CD8-positive, alpha-beta memory T cell (primary cell): ENCODE results near the gene ITSN1. TPM values are rescaled to one million over a fixed set of nuclear protein-coding genes. Genes with fewer than 3 reads are reported as not detected.

Experiments used
- CTCF ChIA-PET: fragments of 350-600 bp; sonication (Branson Sonifier 250); formaldehyde crosslinking; loops from one replicate; lab custom pipeline; 2021; ENCODE audit warnings: antibody characterized with exemption; lab: Charles Lee
- POLR2A ChIA-PET: fragments of 350-600 bp; sonication (Branson Sonifier 250); formaldehyde crosslinking; loops from one replicate; lab custom pipeline; 2021; ENCODE audit warnings: antibody characterized with exemption; lab: Charles Lee
- DNase-seq, 5 donors: peaks; one replicate each; pipeline versions ENCODE4 v3.0.0 to v3.0.0-alpha.2; 2020 to 2022; ENCODE audit warnings: mixed read lengths in 1 of 5
- H3K27ac ChIP-seq: one replicate; pipeline ENCODE4 v1.7.0; 2013; ENCODE audit warnings: low read depth, mild to moderate bottlenecking, low read length, moderate library complexity
- H3K27me3 ChIP-seq: 2 replicates; pipeline ENCODE4 v1.7.0; 2013; ENCODE audit warnings: low read length, mild to moderate bottlenecking; ENCODE audit not compliant: insufficient read depth, poor library complexity, severe bottlenecking
- H3K36me3 ChIP-seq: 2 replicates; pipeline ENCODE4 v1.7.0; 2013; ENCODE audit warnings: mild to moderate bottlenecking, low read length, moderate library complexity; ENCODE audit not compliant: insufficient read depth
- H3K4me1 ChIP-seq: 2 replicates; pipeline ENCODE4 v1.7.0; 2013; ENCODE audit warnings: mild to moderate bottlenecking, low read length, moderate library complexity; ENCODE audit not compliant: insufficient read depth
- H3K4me3 ChIP-seq: 2 replicates; pipeline ENCODE4 v1.7.0; 2013; ENCODE audit warnings: mild to moderate bottlenecking, low read length
- H3K9me3 ChIP-seq: 2 replicates; pipeline ENCODE4 v1.7.0; 2013; ENCODE audit warnings: mild to moderate bottlenecking, low read length
- H3K27ac Mint-ChIP-seq, 8 donors: one replicate each; pipeline ENCODE4 v1.8.0; 2020 to 2021; ENCODE audit warnings: mixed read lengths in 8 of 8, mild to moderate bottlenecking in 6 of 8, inconsistent platforms in 3 of 8, moderate library complexity in 3 of 8
- H3K27me3 Mint-ChIP-seq, 2 donors: one replicate each; pipeline ENCODE4 v1.8.0; 2020 to 2021; ENCODE audit warnings: mixed read lengths in 2 of 2, mild to moderate bottlenecking in 1 of 2, moderate library complexity in 1 of 2
- H3K36me3 Mint-ChIP-seq, 3 donors: one replicate each; pipeline ENCODE4 v1.8.0; 2020 to 2021; ENCODE audit warnings: mixed read lengths in 3 of 3, inconsistent platforms in 1 of 3, mild to moderate bottlenecking in 1 of 3
- H3K4me1 Mint-ChIP-seq, 3 donors: one replicate each; pipeline ENCODE4 v1.8.0; 2020 to 2021; ENCODE audit warnings: mixed read lengths in 3 of 3, inconsistent platforms in 1 of 3, mild to moderate bottlenecking in 1 of 3
- H3K4me3 Mint-ChIP-seq, 7 donors: one replicate each; pipeline ENCODE4 v1.8.0; 2020 to 2021; ENCODE audit warnings: mixed read lengths in 7 of 7, mild to moderate bottlenecking in 6 of 7, moderate library complexity in 4 of 7, inconsistent platforms in 2 of 7
- H3K9me3 Mint-ChIP-seq, 5 donors: one replicate each; pipeline ENCODE4 v1.8.0; 2020 to 2022; ENCODE audit warnings: mixed read lengths in 5 of 5, mild to moderate bottlenecking in 3 of 5, moderate library complexity in 2 of 5, inconsistent platforms in 1 of 5
- polyA plus RNA-seq: library from polyadenylated mRNA; unstranded; fragments of 300-500 nt; fragmentation: Illumina TruSeq; gene quantifications from one replicate; pipeline ENCODE4 v1.2.3, GENCODE V29; 2021
- total RNA-seq, 2 experiments: library from RNA; stranded (reverse); gene quantifications; one replicate each; pipeline ENCODE4 v1.2.3, GENCODE V29; 2021

ITSN1 gene
- total and polyA plus RNA-seq, 3 experiments from 2014 or later: 2.7 to 5.5 (median 4.9) TPM

DNA sequence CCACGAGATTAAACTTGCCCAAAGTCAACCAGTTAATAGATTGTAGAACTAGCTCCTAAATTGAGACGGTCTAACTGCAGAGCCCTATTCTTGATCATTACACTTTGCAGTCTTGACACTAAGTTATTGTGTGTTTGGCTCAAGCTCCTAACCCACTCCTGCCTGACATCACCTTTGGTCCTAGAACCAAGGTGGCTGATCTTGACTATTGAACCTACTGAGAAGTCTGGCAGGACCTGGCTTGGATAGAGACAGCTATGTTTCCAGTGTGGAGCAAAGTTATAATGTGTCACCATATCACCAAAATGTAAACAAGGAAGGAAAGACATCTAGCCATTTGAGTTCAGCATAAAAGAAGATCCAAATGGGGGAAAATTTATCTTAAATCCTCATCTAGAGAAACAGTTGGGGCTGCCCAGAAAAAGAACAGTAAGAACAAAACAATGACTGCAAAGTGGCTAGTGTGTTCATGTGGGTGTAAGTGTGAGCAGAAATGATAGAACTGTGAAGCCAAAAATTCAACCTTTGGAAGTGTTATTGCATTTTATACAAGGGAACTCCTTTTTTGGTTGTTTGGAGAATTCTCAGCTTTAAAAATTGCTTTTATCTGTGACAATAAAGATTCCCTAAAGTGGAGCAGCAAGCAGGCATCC is 166.5 kb downstream of the ITSN1 start:
- Histone ChIP-seq H3K4me1 (no peaks in the 10 kb centered on the region), H3K36me3 (no peaks in the 10 kb centered on the region), H3K27ac (no peak overlapping the region), H3K9me3 (no peaks in the 10 kb centered on the region), H3K27me3 (no peaks in the 10 kb centered on the region), H3K4me3 (no peak overlapping the region)
- Mint-ChIP-seq H3K36me3 (no peaks in the 10 kb centered on the region), H3K27ac (no peak overlapping the region), H3K27me3 (no peaks in the 10 kb centered on the region), H3K4me1 (no peaks in the 10 kb centered on the region), H3K9me3 (no peaks in the 10 kb centered on the region), H3K4me3 (no peak overlapping the region)
- ChIA-PET POLR2A (no interaction called here), CTCF (no interaction called here)
- DNase-seq: no peak

DNA sequence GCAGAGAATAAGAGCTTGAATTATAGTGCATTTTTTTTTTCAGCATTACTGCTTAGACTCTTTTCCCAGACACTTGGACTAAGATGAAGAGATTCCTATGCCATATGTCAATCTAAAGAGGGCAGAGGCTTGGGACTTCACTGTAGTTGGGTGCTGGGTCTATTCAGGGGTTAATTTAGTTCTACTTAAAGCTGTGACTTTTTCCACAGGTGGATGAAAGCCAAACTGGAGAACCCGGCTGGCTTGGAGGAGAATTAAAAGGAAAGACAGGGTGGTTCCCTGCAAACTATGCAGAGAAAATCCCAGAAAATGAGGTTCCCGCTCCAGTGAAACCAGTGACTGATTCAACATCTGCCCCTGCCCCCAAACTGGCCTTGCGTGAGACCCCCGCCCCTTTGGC is 168.5 kb downstream of the ITSN1 start:
- H3K36me3 ChIP-seq: no peaks in the 10 kb centered on the region
- H3K4me3 Mint-ChIP-seq: no peak overlapping the region
- no peaks in the 10 kb centered on the region for H3K36me3 Mint-ChIP-seq
- no peaks in the 10 kb centered on the region for H3K27me3 ChIP-seq
- no peak overlapping the region for H3K27ac Mint-ChIP-seq
- no peak overlapping the region for H3K27ac ChIP-seq
- DNase-seq: no peak
- ChIA-PET POLR2A (no interaction called here), CTCF (no interaction called here)
- no peak overlapping the region for H3K4me3 ChIP-seq
- no peaks in the 10 kb centered on the region for H3K9me3 ChIP-seq
- H3K27me3 Mint-ChIP-seq: peaks cover 0 to 4% of the 10 kb centered on the region in 2 donors
- H3K4me1 ChIP-seq: no peaks in the 10 kb centered on the region
- H3K4me1 Mint-ChIP-seq: no peaks in the 10 kb centered on the region
- H3K9me3 Mint-ChIP-seq: peaks cover 0 to 2% (median 0%) of the 10 kb centered on the region in 5 donors

DNA sequence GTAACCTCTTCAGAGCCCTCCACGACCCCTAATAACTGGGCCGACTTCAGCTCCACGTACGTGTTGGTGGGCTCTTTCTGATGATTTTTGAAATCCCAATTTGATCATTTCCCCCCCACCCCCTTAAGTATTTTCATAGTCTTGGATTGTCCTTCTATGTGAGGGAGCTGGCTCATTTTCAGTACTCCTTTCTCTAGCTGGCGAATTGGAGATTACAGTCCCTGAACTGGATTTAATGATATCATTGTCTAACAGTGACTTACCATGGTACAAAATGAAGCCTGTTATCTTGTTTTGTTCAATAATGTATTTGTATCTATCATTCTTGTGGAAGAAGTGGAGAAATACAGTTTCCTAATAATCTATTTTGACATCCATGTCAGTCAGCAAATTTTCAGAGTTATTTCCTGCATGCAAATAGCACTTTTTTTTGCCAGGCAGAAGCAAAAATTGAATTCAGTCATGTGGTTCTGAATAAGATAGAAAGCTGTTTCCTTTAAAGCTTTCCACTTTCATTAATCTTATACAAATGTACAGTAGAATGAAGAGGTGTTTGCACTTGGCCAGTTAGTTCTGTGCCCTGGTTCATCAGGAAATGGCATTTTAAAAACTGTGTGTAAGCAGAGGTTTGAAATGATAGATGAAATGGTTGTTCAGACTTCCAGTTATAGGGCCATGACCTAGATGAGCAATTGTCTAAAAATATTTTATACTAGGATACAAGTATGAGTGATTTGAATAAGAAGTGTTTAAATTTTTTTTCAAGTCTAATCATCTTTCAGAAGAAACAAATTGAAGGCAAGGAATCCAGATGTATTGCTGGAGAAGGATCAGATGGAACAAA is 169.1 kb downstream of the ITSN1 start:
- Histone ChIP-seq H3K27me3 (no peaks in the 10 kb centered on the region), H3K27ac (no peak overlapping the region), H3K4me1 (no peaks in the 10 kb centered on the region), H3K4me3 (no peak overlapping the region), H3K36me3 (no peaks in the 10 kb centered on the region), H3K9me3 (no peaks in the 10 kb centered on the region)
- DNase-seq: no peak
- no peak overlapping the region for H3K4me3 Mint-ChIP-seq
- no peak overlapping the region for H3K27ac Mint-ChIP-seq
- peaks cover 0 to 2% (median 0%) of the 10 kb centered on the region in 5 donors for H3K9me3 Mint-ChIP-seq
- H3K4me1 Mint-ChIP-seq: no peaks in the 10 kb centered on the region
- CTCF ChIA-PET: no interaction called here
- POLR2A ChIA-PET: no interaction called here
- H3K36me3 Mint-ChIP-seq: no peaks in the 10 kb centered on the region
- peaks cover 0 to 4% of the 10 kb centered on the region in 2 donors for H3K27me3 Mint-ChIP-seq

DNA sequence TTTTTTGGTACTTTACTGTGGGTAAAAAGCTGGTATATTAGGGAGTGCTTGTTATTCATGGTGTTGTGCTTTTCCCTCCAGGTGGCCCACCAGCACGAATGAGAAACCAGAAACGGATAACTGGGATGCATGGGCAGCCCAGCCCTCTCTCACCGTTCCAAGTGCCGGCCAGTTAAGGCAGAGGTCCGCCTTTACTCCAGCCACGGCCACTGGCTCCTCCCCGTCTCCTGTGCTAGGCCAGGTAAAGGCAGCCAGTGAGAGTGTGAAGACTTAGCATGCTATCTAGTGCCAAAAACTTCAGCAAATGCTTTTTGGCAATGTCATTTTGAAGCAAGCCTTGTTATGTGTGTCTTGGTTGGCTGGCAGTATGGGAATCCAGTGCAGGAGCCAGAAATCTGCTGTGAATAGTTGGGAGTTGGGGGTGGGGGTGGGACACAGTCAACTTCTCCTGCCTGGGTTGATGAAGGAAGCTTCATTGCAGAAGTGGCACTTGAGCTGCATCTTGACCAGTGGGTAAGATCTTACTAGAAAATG is 171.6 kb downstream of the ITSN1 start:
- ChIA-PET POLR2A (interaction anchor here (0.6 kb wide), 1 partner anchor 487 kb away, joined by 4 read pairs; no protein-coding TSS in a partner anchor), CTCF (no interaction called here)
- Mint-ChIP-seq H3K27me3 (peaks cover 0 to 4% of the 10 kb centered on the region in 2 donors), H3K36me3 (no peaks in the 10 kb centered on the region), H3K27ac (peak overlapping the region in 1 of 8 donors; percentile 4), H3K4me3 (no peak overlapping the region), H3K9me3 (peaks cover 0 to 2% (median 0%) of the 10 kb centered on the region in 5 donors), H3K4me1 (no peaks in the 10 kb centered on the region)
- Histone ChIP-seq H3K36me3 (no peaks in the 10 kb centered on the region), H3K4me3 (no peak overlapping the region), H3K27ac (no peak overlapping the region), H3K27me3 (no peaks in the 10 kb centered on the region), H3K4me1 (no peaks in the 10 kb centered on the region), H3K9me3 (no peaks in the 10 kb centered on the region)
- no peak for DNase-seq

DNA sequence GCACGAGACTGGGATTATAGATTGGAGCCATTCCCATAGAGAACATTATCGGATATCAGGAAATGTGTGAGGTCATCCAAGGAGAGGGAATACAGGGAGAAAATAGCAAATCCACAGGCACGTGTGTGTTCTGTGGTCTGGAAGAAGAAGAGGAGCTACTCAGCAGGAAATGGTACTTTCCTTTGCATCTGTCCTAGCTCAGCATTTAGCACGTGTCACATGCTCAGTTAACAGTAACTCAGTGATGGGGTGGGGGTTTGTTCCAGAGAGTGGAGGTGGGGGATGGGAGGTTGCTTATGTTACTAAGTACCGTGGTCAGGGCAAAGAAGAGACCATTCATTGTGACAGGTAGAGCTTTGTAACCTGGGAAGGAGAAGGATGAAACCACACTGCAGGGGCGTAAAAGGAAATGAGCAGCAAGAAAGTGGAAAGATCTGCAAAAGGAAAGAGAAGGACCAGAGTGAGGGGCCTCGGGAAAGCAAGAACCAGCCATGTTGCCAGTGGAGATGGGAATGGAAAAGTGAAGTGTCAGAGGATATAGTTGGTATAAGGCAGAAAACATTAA is 172.9 kb downstream of the ITSN1 start:
- ChIA-PET POLR2A (no interaction called here), CTCF (no interaction called here)
- no peaks in the 10 kb centered on the region for H3K36me3 Mint-ChIP-seq
- no peak for DNase-seq
- peaks cover 0 to 2% (median 0%) of the 10 kb centered on the region in 5 donors for H3K9me3 Mint-ChIP-seq
- Histone ChIP-seq H3K4me1 (no peaks in the 10 kb centered on the region), H3K36me3 (no peaks in the 10 kb centered on the region), H3K27me3 (no peaks in the 10 kb centered on the region), H3K4me3 (no peak overlapping the region), H3K9me3 (no peaks in the 10 kb centered on the region), H3K27ac (no peak overlapping the region)
- H3K4me1 Mint-ChIP-seq: no peaks in the 10 kb centered on the region
- H3K4me3 Mint-ChIP-seq: no peak overlapping the region
- H3K27me3 Mint-ChIP-seq: peaks cover 0 to 4% of the 10 kb centered on the region in 2 donors
- no peak overlapping the region for H3K27ac Mint-ChIP-seq

DNA sequence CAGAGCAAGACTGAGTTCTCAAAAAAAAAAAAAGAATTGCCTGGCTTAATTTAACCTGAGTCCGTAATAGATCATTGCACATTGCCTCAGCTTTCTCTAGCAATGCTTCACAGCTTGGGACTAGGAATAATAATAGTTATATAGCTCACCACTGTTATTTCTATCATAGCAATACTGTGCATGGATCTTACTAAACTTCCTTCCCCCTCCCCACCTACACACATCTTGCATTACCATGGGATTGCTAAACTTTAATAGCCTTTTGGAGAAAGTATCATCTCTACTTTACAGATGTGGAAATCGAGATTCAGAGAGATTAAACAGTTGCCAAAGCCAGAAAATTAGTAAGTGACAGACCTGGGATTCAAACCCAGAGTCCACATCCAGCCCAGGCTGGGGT is 173.9 kb downstream of the ITSN1 start:
- H3K27ac Mint-ChIP-seq: no peak overlapping the region
- no peaks in the 10 kb centered on the region for H3K36me3 Mint-ChIP-seq
- ChIA-PET CTCF (no interaction called here), POLR2A (no interaction called here)
- H3K27me3 ChIP-seq: no peaks in the 10 kb centered on the region
- no peak for DNase-seq
- peaks cover 0 to 4% of the 10 kb centered on the region in 2 donors for H3K27me3 Mint-ChIP-seq
- no peaks in the 10 kb centered on the region for H3K9me3 ChIP-seq
- H3K9me3 Mint-ChIP-seq: peaks cover 0 to 2% (median 0%) of the 10 kb centered on the region in 5 donors
- no peak overlapping the region for H3K4me3 Mint-ChIP-seq
- no peak overlapping the region for H3K27ac ChIP-seq
- no peaks in the 10 kb centered on the region for H3K36me3 ChIP-seq
- H3K4me1 Mint-ChIP-seq: no peaks in the 10 kb centered on the region
- H3K4me3 ChIP-seq: no peak overlapping the region
- H3K4me1 ChIP-seq: no peaks in the 10 kb centered on the region

DNA sequence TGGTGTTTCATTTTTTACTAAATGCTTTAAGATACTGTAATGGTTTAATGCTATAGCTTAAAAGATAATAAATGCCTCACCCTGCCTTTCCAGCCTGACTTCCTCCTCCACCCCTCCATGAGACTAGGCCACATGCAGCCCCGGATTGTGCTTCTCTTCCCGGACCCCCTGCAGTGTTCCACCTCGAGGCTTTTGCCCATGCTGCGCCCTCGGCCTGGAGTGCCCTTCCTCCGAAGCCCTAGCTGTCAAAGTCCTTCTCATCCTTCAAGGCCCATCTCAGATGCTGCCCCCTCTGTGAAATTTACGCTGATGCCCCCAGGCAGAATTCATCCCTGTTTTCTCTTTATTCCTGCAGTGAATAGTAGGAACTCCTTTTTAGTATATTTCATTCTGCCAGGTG is 174.8 kb downstream of the ITSN1 start:
- Histone ChIP-seq H3K27me3 (no peaks in the 10 kb centered on the region), H3K4me1 (no peaks in the 10 kb centered on the region), H3K9me3 (no peaks in the 10 kb centered on the region), H3K27ac (no peak overlapping the region), H3K36me3 (no peaks in the 10 kb centered on the region), H3K4me3 (no peak overlapping the region)
- Mint-ChIP-seq H3K27me3 (peaks cover 0 to 4% of the 10 kb centered on the region in 2 donors), H3K36me3 (no peaks in the 10 kb centered on the region), H3K4me3 (no peak overlapping the region), H3K27ac (no peak overlapping the region), H3K4me1 (no peaks in the 10 kb centered on the region), H3K9me3 (peaks cover 0 to 2% (median 0%) of the 10 kb centered on the region in 5 donors)
- no peak for DNase-seq
- ChIA-PET CTCF (no interaction called here), POLR2A (no interaction called here)
